Left kidney (tissue), 2 donors: ENCODE results near the gene ZNF385B. TPM values are rescaled to one million over a fixed set of nuclear protein-coding genes. Genes with fewer than 3 reads are reported as not detected.
"Not testable (repeated sequence)": the region's sequence is repeated elsewhere in the genome, so short reads cannot be mapped to it uniquely, and the experiment has no call there.

Experiments
- DNase-seq: peaks from one replicate; pipeline ENCODE4 v3.0.0-alpha.2; 2013
- polyA plus RNA-seq: library from polyadenylated mRNA; unstranded; fragments of 120-200 nt; gene quantifications from one replicate; pipeline ENCODE4 v1.2.1, GENCODE V29; 2013; ENCODE audit not compliant: insufficient read length

Gene ZNF385B
- polyA plus RNA-seq, 1 donor: 16.8 TPM

GRCh38 chr2:179631769-179632385 lies 229.5 kb downstream of the ZNF385B start:
- DNase-seq: not testable (repeated sequence)

DNA sequence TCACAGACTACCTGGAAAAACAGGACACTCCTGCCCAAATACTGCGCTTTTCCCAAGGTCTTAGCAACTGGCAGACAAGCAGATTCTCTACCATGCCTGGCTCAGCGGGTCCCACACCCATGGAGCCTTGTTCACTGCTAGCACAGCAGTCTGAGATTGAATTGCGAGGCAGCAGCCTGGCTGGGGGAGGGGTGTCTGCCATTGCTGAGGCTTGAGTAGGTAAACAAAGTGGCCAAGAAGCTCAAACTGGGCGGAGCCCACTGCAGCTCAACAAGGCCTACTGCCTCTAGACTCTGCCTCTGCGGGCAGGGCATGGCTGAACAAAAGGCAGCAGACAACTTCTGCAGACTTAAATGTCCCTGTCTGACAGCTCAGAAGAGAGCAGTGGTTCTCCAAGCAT lies 231.6 kb downstream of the ZNF385B start:
- DNase-seq: not testable (repeated sequence)

GRCh38 chr2:179626261-179626660 lies 235.2 kb downstream of the ZNF385B start:
- DNase-seq: no peak

DNA sequence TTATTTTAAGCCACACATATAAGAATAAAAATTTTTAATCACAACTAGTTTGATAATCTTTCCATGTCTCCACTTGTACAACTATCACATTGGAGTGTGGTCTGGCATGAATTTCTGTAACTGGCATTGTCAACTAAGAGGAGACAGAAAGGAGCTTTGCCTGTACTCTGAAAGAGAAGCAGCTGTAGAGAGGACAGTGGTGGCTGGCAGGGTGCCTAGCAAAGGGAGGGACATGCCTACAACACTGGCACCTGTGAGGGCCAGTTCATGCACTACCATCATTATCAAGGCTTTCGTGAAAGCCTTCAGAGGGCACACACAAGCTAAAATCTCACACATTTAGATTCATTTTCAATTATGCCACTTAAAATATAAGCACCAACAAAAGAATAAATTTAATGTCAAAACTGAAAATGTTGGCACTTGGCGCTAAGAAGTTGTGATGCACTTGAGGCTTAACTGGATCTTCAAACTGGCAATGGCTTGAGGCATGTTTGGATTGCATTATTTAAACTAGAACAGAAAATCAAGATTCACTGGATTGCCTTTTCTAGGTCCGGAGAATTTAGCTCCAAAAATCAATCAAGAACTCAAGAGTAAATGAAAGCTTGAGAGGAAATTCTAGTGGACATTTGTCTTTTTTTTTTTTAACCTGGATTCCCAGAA lies 238.6 kb downstream of the ZNF385B start:
- DNase-seq: no peak

DNA sequence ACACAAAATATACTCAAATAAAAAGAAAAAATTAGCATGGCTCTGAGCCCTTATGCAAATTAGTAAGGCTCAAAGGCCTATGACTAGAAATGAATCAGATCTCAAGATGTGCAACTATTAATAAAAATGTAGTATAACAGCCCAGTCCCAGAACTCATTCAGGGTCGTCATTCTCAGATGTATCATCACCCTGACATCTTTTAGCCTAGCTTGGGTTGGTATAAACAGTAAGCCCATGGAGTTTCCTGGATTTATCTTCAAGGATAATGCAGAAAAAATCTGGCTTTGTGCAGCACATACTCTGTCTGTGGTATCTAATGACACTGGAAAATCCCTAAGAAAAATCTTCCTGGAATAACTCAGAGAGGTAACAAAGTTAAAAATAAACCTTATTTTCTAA lies 239.3 kb downstream of the ZNF385B start:
- DNase-seq: no peak

DNA sequence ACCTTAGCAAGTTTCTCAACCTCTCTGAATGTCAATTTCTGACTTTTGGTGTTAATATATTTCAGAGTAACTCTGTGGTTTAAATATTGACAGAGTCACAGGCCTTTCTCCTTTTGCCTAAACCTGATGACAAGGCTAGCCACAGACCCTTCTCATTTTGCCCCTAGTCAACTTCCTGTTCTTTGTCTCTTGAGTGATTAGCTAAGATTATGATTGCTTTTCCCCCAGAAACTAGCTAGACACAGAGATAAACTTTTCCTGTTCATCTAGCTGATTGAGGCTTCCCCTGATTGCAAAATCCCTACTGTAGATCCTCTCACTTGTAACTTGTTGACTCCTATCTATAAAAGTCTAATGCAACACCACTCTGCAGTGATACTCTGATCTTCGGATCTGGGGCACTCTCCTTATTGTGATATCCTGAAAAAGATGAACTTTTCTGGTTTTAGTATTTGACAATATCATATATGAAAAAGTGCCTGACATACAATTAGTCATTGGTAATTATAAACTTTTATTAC lies 241.4 kb downstream of the ZNF385B start:
- no peak for DNase-seq

DNA sequence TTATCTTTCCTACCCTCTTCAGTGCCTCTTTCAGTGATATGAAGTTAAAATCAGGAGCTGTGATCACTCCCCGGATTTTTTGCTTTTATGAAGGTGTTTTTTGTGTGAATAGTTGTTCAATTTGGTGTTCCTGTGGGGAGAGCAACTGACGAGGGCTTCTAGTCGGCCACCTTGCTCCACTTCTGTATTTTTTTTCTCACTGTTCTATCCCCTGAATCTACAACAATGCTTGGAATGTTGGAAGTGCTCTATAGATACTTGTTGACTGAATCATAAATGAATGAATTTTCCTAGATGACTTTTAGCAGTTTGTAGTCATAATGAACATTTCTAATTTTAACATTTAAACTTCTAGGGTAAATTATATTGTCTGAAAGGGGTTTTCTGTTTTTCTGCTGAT lies 247.3 kb downstream of the ZNF385B start:
- DNase-seq: no peak

- DNase-seq: no peak
Observed at GRCh38 chr2:179613701-179614100, 247.7 kb downstream of the ZNF385B start.

- no peak for DNase-seq
Observed at GRCh38 chr2:179613299-179613651, 248.1 kb downstream of the ZNF385B start.

DNA sequence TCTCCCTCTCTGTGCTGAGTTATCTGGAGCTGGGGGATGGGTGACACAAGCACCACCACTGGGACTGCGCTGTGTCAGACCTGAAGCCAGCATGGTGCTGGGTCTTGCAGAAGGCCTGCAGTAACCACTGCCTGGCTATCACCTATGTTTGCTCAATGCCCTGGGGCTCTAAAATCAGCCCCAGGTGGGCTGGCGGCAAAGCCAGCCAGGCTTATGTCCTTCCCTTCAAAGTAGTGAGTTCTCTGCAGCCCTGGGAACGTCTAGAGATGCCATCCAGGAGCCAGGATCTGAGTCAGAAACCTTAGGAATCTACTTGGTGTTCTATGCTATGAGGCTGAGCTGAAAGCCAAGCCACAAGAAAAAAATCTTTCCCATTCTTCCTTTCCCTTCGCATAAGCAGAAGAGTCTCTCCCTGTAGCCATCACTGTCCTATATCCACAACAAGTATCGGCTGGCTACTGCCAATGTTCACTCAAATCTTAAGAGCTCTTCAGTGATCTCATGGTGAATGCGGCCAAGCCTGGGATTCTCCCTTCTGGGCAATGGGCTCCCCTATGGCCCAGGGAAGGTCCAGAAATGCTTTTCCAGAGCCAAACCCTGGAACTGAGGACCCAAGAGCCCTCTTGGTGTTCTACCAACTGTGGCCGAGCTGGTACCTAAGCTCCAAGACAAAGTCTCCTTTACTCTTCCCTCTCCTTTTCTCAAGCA lies 248.7 kb downstream of the ZNF385B start:
- no peak for DNase-seq

DNA sequence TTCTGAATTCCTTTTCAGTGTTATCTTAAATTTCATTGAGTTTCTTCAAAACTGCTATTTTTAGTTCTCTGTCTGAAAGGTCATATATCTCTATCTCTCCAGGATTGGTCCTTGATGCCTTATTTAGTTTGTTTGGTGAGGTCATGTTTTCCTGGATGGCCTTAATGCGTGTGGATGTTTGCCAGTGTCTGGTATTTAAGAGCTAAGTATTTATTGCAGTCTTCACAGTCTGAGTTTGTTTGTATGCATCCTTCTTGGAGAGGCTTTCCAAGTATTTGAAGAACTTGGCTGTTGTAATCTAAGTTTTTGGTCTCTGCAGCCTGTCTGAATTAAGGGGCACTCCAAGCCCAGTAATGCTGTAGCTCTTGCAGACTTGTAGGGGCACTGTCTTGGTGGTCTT lies 249.3 kb downstream of the ZNF385B start:
- DNase-seq: no peak

DNA sequence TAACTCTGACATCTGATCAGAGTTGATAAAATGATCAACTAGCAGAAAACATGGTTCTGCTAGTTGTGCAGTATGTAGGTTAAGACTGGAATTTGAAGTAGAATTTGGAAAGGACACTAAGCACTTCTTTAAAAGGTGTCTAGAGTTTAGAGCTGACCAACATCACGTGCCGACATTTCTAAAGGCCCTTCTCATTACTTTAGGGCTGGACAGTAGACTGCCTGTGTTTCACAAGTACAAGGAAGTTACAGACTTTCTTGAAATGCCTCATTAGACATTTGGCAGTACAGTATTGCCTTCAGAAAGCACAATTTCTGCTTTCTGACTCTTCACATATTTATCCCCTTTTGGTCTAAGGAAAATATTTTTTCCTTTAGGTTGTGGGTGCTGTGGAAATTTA lies 255.3 kb downstream of the ZNF385B start:
- no peak for DNase-seq

DNA sequence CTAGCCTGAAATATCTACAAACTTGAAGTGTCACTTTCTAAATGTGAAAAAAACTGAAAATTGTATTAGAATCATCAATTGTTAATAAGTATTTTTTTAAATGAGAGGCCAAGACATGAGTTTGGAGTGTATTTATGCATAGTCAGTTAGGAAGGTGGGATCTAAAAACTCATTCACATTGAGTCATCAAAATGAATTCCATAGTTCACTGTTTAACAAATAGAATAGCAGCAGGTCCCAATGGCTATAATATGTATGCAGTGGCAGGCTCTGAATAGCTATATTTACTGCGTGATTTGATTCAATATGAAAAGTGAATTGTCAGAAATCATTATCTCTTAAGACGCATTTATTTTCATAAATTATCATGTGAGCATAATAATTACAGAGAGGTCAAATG lies 256.1 kb downstream of the ZNF385B start:
- no peak for DNase-seq

DNA sequence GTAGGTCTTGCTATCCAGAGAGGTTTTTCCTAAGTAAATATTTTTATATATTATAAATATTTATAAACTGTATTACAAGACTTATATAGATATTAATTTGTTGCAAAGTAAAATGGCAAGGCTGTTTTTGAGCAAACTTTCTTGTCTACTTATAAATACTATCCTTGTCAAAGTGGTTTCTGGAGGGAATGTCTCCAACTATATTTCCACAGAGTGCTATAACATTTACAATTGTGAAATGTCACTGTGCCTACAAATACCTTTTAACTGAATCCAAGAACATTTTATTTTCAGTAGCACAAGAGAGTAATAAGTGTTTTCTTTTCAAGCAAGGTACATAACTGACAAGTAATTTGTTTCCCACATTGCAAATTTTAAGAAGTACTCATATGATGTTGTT lies 256.8 kb downstream of the ZNF385B start:
- DNase-seq: no peak

DNA sequence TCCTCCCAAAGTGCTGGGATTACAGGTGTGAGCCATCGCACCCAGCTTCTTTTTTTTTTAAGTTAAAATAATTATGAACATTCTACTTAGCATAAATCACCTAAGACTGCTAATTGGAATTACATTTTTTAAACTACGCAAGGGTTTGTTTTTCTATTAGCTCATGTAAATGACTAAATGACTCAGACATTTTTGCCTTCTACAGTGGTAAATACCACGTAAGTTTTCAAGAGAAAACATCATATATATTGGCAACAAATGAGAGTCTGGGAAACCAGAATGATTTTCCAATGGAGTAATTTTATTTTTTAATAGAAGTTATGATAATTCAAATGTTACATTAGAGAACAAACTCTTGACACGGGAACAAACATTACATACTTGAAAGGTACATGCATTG lies 259.0 kb downstream of the ZNF385B start:
- no peak for DNase-seq

DNA sequence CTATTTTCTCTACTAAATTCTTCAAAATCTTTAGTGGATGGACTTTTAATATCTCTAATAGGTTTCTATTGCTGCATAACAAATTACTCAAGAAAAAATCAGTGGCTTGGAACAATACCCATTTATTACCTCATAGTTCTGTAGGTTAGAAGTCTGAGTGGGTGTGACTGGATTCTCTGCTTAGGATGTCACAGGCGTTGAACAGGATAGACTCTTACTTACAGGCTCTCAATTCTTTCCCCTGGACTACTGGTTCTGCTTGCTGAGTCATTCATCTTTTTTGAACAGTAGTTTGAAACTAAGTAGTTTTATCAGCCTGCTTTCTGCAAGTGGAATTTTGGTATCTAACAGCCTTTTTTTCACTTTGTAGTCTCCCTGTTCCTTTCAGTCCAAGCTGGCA lies 265.4 kb downstream of the ZNF385B start:
- DNase-seq: no peak

DNA sequence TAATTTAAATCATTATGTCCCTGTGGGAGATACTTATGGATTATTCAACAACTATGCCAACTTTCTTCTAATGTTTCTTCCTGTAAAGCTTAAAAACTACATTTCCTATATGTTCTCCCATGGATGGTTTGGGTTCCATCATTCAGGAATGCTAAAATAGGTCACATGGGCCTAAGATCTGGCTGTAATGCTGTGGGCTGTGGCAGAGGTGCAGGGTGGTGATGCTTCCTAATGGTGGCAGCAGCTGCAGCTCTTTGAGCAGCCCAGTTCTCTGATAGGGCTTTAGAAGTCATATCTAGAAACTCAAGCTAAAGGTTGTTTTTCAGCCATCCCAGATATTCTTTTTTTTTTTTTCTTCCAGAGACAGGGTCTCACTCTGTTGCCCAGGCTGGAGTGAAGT lies 266.1 kb downstream of the ZNF385B start:
- no peak for DNase-seq

GRCh38 chr2:179594268-179595112 lies 266.9 kb downstream of the ZNF385B start:
- no peak for DNase-seq

DNA sequence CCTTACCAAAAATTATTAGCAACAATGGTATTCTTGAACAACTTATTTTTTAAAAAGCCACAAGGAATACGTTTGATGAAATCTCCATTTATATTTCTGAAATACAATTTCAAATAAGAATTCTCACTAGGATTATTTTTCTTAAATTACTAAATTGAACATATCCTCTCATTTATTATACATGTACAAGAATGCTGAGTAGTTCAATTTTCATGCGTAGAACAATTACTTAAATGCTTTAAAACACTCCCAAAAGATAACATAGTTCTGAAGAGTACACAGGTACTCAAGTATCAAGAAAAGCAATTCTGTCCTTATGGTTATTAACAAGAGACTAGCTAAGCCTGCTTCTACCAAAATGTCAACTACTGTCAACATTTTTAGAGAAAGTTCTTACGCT lies 268.1 kb downstream of the ZNF385B start:
- no peak for DNase-seq

- DNase-seq: no peak
Observed at GRCh38 chr2:179592167-179592936, 269.1 kb downstream of the ZNF385B start.

DNA sequence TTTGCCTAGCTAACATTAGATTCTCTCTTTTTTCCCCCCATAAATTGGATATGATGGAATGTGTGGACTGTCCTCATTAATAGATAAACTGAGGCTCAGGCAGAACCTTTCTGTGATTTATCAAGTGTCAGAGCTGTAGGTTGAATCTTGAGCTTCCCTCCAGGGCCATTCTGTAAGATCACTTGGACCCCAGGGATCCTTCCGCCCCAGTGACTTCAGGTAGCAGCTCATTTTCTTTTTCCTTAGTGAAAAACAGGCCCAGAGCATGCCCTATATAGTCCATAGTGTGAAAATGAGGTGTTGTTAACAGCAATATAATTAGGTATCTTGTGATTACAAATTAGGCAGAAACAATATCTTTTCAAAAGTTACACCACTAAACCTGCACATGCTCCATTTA lies 269.7 kb downstream of the ZNF385B start:
- no peak for DNase-seq
